ENCODE measurements around the gene ADAMTS16. TPM values are rescaled to one million over a fixed set of nuclear protein-coding genes. Genes with fewer than 3 reads are reported as not detected.
A peak's percentile ranks its signal among the peaks of the same experiment; 100 is the strongest.

The ADAMTS16 gene
- total RNA-seq, 1 donor: 0.27 TPM

- TF ChIP-seq CTCF (IDR thresholded peaks at IDR 0.05; ENCODE audit: insufficient read depth, low read length): no peak
- no peak overlapping the region for H3K4me3 ChIP-seq (ENCODE audit: low read depth, low read length)
- no peak for DNase-seq (ENCODE audit: low read depth)
These were observed 175.2 kb downstream of the ADAMTS16 start for GRCh38 chr5:5315068-5315980.

GRCh38 chr5:5316334-5316733 is 176.2 kb downstream of the ADAMTS16 start:
- peak; percentile 29 for DNase-seq (ENCODE audit: low read depth)
- H3K4me3 ChIP-seq (ENCODE audit: low read depth, low read length): no peak overlapping the region
- no peak for TF ChIP-seq CTCF (IDR thresholded peaks at IDR 0.05; ENCODE audit: insufficient read depth, low read length)

GRCh38 chr5:5317976-5318375 is 177.8 kb downstream of the ADAMTS16 start:
- no peak for DNase-seq (ENCODE audit: low read depth)

GRCh38 chr5:5318426-5319190 is 178.5 kb downstream of the ADAMTS16 start:
- peak; percentile 20 for DNase-seq (ENCODE audit: low read depth)
- H3K4me3 ChIP-seq (ENCODE audit: low read depth, low read length): no peak overlapping the region
- TF ChIP-seq CTCF (IDR thresholded peaks at IDR 0.05; ENCODE audit: insufficient read depth, low read length): no peak

More at GRCh38 chr5:5317976-5318375, 177.8 kb downstream of the ADAMTS16 start:
- H3K4me3 ChIP-seq (ENCODE audit: low read depth, low read length): no peak overlapping the region
- TF ChIP-seq CTCF (IDR thresholded peaks at IDR 0.05; ENCODE audit: insufficient read depth, low read length): no peak

GRCh38 chr5:5320062-5320805 is 180.1 kb downstream of the ADAMTS16 start:
- no peak overlapping the region for H3K4me3 ChIP-seq (ENCODE audit: low read depth, low read length)
- TF ChIP-seq CTCF (IDR thresholded peaks at IDR 0.05; ENCODE audit: insufficient read depth, low read length): no peak
- DNase-seq (ENCODE audit: low read depth): no peak

- no peak for DNase-seq (ENCODE audit: low read depth)
- no peak for TF ChIP-seq CTCF (IDR thresholded peaks at IDR 0.05; ENCODE audit: insufficient read depth, low read length)
These were observed 181.0 kb downstream of the ADAMTS16 start for GRCh38 chr5:5321137-5321536.

More at GRCh38 chr5:5321137-5321536, 181.0 kb downstream of the ADAMTS16 start:
- H3K4me3 ChIP-seq (ENCODE audit: low read depth, low read length): no peak overlapping the region
